ENCODE measurements around the gene ITPR3. TPM values are rescaled to one million over a fixed set of nuclear protein-coding genes. Genes with fewer than 3 reads are reported as not detected.

The ITPR3 gene
- total RNA-seq, 2 donors from 2014 or later, result 39.2 to 50.8 TPM

DNA sequence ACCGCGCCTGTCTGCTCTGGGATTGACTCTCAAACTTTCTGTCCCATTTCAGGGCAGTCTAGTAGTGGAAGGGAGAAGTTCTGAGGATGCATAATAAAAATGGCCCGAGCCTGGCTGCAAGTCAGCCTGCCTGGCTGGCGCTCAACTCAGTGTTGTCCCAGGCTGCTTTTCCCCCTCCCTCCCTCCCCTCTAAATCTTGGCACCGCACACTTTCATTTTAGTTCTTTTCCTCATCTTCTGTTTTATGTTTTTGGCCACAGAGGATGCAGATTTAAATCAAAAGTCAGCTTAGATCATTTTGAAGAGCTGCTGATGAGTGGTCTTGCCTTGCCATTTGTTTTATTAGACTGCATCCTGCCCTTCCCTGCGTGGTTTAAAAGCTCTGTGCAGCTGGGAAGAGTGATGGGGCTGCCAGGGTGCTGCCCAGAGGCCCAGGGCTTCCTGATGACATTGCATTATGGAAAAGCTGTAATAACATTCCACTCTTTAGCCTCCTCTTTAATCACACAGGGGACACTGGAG lies 96.9 kb downstream of the ITPR3 start:
- Mint-ChIP-seq H3K9me3 (no peaks in the 10 kb centered on the region), H3K36me3 (no peaks in the 10 kb centered on the region), H3K27ac (no peak overlapping the region)
- ATAC-seq, result no peak
- DNase-seq (ENCODE audit: low spot score in 2 of 2), result no peak

DNA sequence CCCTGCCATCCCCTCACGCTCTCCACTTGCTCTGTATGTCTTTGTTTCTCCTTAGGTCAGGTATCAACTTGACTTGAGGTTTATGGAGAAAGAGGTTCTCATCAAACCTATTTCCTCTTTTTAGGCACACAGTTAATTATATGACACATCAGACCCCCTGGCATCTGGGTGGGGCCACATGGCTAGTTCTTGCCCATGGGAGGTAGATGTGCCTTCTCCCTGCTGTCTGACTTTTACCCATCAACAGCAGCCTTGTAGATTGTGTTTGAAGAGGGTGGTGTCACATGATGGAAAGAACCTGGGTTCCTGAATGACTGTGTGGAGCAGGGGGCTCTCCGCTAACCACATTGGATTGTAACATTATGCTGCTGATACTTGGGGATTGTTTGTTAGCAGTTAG lies 97.6 kb downstream of the ITPR3 start:
- no peaks in the 10 kb centered on the region for H3K9me3 Mint-ChIP-seq
- no peaks in the 10 kb centered on the region for H3K36me3 Mint-ChIP-seq
- no peak overlapping the region for H3K27ac Mint-ChIP-seq
- DNase-seq (ENCODE audit: low spot score in 2 of 2), result no peak
- ATAC-seq, result peak in 1 of 2 donors; percentile 30

DNA sequence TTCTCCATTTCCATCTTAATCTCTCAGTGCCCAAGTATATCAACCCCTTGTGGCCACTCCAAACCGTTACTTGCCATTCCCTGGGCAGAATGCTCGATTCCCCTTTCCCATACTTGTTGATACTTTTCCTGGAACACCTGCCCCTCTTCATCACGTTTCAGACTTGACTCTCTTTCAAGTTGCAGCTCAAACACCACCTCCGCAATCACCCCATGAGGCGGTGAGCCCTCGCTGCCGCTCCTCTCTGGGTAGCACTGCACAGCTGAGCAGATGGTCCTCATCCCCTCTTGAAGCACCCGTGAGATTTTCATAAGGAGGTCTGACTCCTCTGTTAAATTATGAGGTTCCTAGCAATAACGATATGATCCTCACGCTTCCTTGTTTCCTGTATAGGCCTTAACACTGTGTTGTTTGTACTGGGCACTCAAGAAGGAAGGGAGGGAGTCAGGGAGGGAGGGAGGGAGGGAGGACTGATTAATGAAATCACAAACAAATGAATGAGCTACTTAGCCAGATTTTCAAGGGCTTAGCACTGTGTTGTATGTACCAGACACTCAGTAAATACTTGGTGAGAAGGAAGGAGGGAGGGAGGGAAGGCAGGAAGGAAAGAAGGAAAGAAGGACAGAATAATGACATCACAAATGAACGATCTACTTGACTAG lies 98.3 kb downstream of the ITPR3 start:
- Mint-ChIP-seq H3K27ac (no peak overlapping the region), H3K9me3 (no peaks in the 10 kb centered on the region), H3K36me3 (no peaks in the 10 kb centered on the region)
- ATAC-seq (no peak), DNase-seq (ENCODE audit: low spot score in 2 of 2) (no peak)

GRCh38 chr6:33720998-33721397 lies 99.9 kb downstream of the ITPR3 start:
- ATAC-seq (no peak), DNase-seq (ENCODE audit: low spot score in 2 of 2) (no peak)
- Mint-ChIP-seq H3K9me3 (no peaks in the 10 kb centered on the region), H3K36me3 (no peaks in the 10 kb centered on the region), H3K27ac (no peak overlapping the region)

GRCh38 chr6:33721508-33721907 lies 100.4 kb downstream of the ITPR3 start:
- no peaks in the 10 kb centered on the region for H3K9me3 Mint-ChIP-seq
- no peaks in the 10 kb centered on the region for H3K36me3 Mint-ChIP-seq
- ATAC-seq (no peak), DNase-seq (ENCODE audit: low spot score in 2 of 2) (no peak)
- H3K27ac Mint-ChIP-seq, result no peak overlapping the region

- Mint-ChIP-seq H3K36me3 (no peaks in the 10 kb centered on the region), H3K27ac (no peak overlapping the region), H3K9me3 (no peaks in the 10 kb centered on the region)
- ATAC-seq (no peak), DNase-seq (ENCODE audit: low spot score in 2 of 2) (no peak)
Observed at GRCh38 chr6:33722103-33722623, 101.0 kb downstream of the ITPR3 start.

DNA sequence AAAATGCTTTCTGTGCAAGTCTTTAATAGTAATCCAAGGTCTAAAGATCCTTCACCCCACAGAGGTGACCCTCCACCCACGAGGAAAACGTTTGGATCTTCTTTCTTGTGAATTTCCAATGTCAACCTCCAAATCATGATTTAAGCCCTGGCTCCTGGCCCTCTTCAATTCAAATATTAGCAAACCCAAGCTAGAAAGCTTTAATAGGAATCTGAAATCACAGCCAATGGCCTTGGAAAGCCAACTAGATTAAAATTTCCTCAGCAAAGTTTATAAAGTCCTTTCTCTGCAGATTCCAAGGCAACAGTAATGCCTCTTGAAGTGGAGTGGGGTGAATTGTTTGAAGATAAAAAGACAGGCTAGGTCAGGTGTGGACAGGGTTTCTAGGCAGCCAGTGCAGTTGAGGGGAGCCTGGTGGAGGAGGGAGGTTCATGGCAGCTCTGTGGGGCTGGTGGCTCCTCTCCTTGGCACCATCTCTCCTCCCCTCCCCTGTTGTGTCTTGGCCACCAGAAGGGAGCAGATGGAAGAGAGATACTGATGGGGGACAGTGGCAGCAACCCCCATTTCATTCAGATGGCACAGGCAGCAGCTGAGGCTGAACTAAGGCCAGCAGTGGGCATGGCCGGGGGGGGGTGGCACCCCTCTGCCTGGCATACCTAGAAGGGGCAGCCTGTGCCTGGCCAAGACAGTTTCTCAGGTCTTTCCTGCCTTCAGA lies 102.4 kb downstream of the ITPR3 start:
- ATAC-seq, result no peak
- DNase-seq (ENCODE audit: low spot score in 2 of 2), result no peak
- no peaks in the 10 kb centered on the region for H3K36me3 Mint-ChIP-seq
- no peaks in the 10 kb centered on the region for H3K9me3 Mint-ChIP-seq
- H3K27ac Mint-ChIP-seq, result no peak overlapping the region

DNA sequence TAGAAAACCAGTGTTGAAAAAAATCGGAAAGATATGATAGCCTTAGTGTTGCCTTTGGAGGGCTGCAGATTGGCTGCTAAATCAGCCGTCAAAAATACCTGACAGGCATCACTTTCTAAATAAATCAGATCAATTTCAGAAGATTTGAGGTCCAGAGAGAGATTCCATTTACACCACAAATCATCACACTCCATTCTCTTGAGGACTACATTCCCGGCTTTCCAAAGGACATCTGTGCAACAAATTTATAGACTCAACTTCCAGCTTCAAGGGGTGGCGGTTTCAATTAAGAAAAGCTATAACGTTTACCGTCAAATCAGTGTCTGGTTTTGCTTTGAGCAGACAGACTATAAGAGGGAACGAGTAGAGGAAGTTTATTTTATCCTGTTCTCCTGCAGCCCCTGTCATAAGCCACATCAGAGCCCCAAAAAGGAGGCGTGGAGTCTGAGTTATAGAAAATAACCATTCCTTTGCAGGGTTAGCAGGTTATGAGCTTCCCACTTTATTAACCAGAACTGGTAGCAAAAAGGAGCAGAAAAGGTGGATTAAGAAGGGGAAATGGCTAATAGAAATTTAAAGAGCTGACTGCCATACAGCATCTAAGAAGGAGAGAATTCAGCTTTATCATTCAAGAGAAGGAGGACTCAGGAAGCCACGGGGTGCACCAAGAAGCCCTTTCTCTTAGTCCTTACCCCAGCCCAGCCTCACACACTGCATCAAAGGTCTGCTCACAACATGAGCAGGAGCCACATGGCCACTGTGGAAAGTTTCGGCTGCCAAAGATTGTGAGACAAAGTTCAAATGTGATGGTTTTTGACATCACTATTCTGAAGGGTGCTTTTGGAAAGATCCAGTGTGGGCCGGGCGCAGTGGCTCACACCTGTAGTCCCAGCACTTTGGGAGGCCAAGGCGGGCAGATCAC lies 103.2 kb downstream of the ITPR3 start:
- peak overlapping the region in 1 of 2 donors; percentile 71 for H3K27ac Mint-ChIP-seq
- H3K36me3 Mint-ChIP-seq, result no peaks in the 10 kb centered on the region
- no peak for DNase-seq (ENCODE audit: low spot score in 2 of 2)
- no peaks in the 10 kb centered on the region for H3K9me3 Mint-ChIP-seq
- peak in 1 of 2 donors; percentile 63 for ATAC-seq

DNA sequence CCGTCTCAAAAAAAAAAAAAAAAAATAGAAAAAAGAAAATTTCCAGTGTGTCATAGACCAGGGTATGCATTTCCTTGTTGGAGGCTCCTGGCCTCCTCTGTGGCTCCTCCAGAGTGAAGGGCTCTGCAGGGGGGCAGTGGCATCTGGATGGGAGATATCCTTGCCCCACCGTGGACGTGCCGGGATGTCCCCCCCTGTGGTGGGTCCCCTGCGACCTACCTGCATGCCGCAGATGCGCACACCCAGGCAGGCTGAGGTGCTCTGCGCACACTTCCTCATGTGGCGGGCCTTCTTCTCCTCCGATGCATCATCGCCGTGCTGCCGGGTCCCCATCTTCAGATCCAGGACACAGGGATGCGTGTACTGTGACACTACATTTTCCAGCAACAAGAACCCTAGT lies 104.1 kb downstream of the ITPR3 start:
- Mint-ChIP-seq H3K9me3 (no peaks in the 10 kb centered on the region), H3K27ac (no peak overlapping the region), H3K36me3 (no peaks in the 10 kb centered on the region)
- no peak for DNase-seq (ENCODE audit: low spot score in 2 of 2)
- no peak for ATAC-seq

GRCh38 chr6:33725891-33726673 lies 105.0 kb downstream of the ITPR3 start:
- ATAC-seq (no peak), DNase-seq (ENCODE audit: low spot score in 2 of 2) (no peak)
- H3K36me3 Mint-ChIP-seq, result no peaks in the 10 kb centered on the region
- no peak overlapping the region for H3K27ac Mint-ChIP-seq
- H3K9me3 Mint-ChIP-seq, result no peaks in the 10 kb centered on the region

GRCh38 chr6:33726696-33727095 lies 105.6 kb downstream of the ITPR3 start:
- ATAC-seq (no peak), DNase-seq (ENCODE audit: low spot score in 2 of 2) (no peak)
- H3K27ac Mint-ChIP-seq, result no peak overlapping the region
- H3K36me3 Mint-ChIP-seq, result no peaks in the 10 kb centered on the region
- H3K9me3 Mint-ChIP-seq, result no peaks in the 10 kb centered on the region

GRCh38 chr6:33727126-33727525 lies 106.0 kb downstream of the ITPR3 start:
- Mint-ChIP-seq H3K36me3 (no peaks in the 10 kb centered on the region), H3K9me3 (no peaks in the 10 kb centered on the region), H3K27ac (no peak overlapping the region)
- ATAC-seq (no peak), DNase-seq (ENCODE audit: low spot score in 2 of 2) (no peak)

DNA sequence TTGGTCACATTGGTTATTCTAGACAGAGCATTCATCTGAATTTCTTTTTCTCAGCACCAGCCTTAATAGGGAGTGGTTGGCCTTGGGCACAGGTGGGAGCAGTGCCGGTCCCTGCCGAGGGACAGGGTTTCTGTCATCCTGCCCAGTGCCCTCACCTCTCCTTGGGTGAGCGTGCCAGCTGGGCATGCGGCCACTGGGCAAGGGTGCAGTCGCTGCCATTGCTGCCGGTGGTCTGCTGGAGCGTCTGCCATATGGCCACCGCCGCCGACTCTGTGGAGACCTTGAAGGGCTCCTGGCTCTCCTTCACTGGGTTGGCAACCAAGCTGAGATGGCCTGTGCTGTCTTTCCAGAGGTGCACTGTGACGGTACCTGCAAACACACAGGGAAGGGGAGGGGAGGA lies 106.8 kb downstream of the ITPR3 start:
- no peaks in the 10 kb centered on the region for H3K9me3 Mint-ChIP-seq
- no peaks in the 10 kb centered on the region for H3K36me3 Mint-ChIP-seq
- no peak overlapping the region for H3K27ac Mint-ChIP-seq
- ATAC-seq (no peak), DNase-seq (ENCODE audit: low spot score in 2 of 2) (no peak)

- no peak for DNase-seq (ENCODE audit: low spot score in 2 of 2)
- Mint-ChIP-seq H3K27ac (no peak overlapping the region), H3K36me3 (no peaks in the 10 kb centered on the region), H3K9me3 (no peaks in the 10 kb centered on the region)
- ATAC-seq, result no peak
Observed at GRCh38 chr6:33728438-33728837, 107.3 kb downstream of the ITPR3 start.

DNA sequence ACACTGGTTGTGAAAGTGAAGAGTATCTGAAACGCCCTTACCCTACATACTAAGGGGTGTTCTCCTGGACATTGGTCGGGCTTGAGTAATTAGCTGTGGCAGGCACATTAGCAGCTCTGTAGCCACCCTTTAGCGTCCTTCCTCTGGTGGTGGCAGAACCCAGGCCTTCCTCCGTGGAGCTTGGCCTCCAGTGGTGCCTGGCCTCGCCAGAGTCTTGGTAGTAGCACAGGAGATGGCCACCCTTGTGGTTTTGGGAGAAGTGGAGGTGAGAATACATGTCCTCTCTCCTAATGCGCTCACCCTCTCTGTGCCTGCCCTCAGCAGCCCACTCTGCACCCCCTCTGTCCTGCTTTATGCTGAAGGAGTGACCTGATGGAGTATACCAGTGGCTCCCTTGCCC lies 107.9 kb downstream of the ITPR3 start:
- Mint-ChIP-seq H3K9me3 (no peaks in the 10 kb centered on the region), H3K36me3 (no peaks in the 10 kb centered on the region), H3K27ac (no peak overlapping the region)
- ATAC-seq (no peak), DNase-seq (ENCODE audit: low spot score in 2 of 2) (no peak)

- no peak for ATAC-seq
- no peak for DNase-seq (ENCODE audit: low spot score in 2 of 2)
- no peaks in the 10 kb centered on the region for H3K9me3 Mint-ChIP-seq
Observed at GRCh38 chr6:33730611-33731010, 109.5 kb downstream of the ITPR3 start.

More at GRCh38 chr6:33730611-33731010, 109.5 kb downstream of the ITPR3 start:
- Mint-ChIP-seq H3K36me3 (no peaks in the 10 kb centered on the region), H3K27ac (no peak overlapping the region)
